HG02588 (cell line): Measurements from ENCODE around the gene TEKTIP1.
"Not testable (repeated sequence)": the region's sequence is repeated elsewhere in the genome, so short reads cannot be mapped to it uniquely, and the experiment has no call there.

ENCODE experiments used
- ATAC-seq: cut with Tn5 transposase; IDR thresholded peaks from one replicate; pipeline ENCODE4 v1.9.1; 2021; ENCODE audit warnings: mild to moderate bottlenecking, moderate library complexity; ENCODE audit not compliant: unreplicated experiment

Gene TEKTIP1

GRCh38 chr19:3581792-3582191, 42.8 kb downstream of the TEKTIP1 start:
- ATAC-seq = not testable (repeated sequence)

GRCh38 chr19:3584036-3584802, 45.2 kb downstream of the TEKTIP1 start:
- ATAC-seq = not testable (repeated sequence)

DNA sequence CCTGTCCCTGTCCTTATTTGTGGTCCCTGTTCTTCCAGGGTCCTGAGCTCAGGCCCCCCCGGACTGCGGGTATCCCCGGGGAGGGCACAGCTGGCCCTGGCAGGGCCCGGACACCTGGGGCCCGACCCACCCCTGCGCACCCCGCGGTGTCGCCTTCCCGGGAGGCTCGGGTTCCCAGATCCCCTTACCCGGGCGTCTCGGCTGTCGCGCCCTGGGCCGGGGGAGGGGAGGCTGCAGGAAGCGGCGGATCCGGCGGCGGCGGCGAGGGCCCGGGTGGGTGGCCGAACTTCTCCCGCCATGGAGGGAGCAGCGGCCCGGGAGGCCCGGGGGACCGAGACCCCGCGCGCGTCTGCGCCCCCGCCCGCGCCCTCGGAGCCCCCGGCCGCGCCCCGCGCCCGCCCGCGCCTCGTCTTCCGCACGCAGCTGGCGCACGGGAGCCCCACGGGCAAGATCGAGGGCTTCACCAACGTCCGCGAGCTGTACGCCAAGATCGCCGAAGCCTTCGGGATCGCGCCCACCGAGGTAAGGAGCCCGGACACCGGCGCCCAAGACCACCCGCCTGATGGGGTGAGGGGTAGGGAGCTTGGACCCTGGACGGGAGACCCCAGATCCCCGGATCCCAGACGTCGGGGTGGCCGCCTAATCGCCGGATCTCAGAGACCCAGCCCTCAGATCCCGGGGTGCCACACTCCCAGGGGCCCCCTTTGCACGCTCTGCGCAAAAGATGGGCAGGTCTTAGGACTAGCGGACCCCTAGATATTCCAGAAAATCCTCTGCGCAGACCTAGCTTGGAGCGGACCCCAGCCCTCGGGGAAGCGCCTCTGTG, 46.5 kb downstream of the TEKTIP1 start, which contains the start of gene GIPC3:
TSS of gene GIPC3 (plus strand) at position 178 of the 826 bp plus-strand sequence. CDS start at position 298, 120 bp downstream.
- ATAC-seq = no peak

- ATAC-seq = no peak
These were observed 47.2 kb downstream of the TEKTIP1 start for GRCh38 chr19:3586127-3586626.

- ATAC-seq = no peak
These were observed 47.9 kb downstream of the TEKTIP1 start for GRCh38 chr19:3586707-3587346.

GRCh38 chr19:3589439-3589838, 50.5 kb downstream of the TEKTIP1 start:
- ATAC-seq = no peak

DNA sequence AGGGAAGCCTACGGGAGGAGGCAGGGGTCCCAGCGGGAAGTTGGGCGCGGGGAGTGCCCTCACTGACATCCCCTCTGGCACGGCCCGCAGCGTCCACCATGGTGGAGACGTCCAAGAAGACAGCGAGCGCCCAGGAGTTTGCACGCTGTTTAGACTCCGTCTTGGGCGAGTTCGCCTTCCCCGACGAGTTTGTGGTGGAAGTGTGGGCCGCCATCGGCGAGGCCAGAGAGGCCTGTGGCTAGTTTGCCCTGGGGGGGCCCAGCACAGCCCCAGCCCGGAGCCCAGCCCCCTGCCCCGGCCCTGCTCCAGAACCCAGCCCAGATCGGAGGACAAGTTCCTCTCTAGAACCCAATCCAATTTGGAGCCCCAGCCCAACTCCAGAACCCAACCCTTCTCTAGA, 51.0 kb downstream of the TEKTIP1 start:
- no peak for ATAC-seq

DNA sequence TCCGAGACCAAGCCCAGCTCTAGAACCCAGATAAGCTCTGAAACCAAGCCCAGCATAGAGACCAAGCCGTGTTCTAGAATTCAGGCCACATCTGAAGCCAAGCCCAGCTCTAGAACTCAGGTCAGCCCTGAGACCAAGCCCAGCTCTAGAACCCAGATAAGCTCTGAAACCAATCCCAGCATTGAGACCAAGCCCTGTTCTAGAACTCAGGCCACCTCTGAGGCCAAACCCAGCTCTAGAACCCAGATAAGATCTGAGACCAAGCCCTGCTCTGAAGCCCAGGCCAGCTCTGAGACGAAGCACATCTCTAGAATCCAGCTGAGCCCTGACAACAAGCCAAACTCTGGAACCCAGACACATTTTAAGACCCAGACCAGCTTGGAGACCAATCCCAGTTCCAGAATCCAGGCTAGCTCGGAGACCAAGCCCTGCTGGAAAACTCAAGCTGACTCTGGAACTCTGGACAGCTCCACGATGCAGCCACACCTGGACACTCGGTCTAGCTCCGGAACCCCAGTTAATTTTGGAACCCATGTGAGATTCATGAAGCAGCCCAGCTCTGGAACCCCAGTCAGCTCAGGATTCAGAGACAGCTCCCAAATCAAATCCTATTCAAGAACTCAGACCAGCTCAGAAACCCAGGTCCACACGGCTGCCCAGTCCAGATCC, 52.2 kb downstream of the TEKTIP1 start:
- ATAC-seq = no peak

- ATAC-seq = no peak
These were observed 53.1 kb downstream of the TEKTIP1 start for GRCh38 chr19:3591876-3592613.

DNA sequence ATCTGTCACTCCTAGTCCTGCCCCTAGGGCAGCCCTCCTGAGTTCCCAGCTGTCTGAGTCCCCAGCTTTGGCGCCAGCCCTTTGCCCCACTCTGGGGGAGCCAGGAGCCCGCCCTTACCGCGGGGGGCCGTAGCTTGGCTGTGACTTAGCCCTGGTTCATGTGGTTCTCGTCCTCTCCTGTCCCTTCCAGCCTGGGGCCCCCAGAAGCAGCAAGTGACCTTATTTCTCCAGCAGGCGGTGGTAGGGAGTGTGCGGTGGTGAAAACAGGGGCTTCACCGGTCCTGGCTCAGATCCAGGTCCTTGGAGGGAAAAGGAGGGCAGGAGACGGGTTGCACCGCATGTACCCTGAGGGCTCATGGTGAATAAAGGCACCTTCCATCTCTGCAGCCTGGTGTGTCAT, 54.2 kb downstream of the TEKTIP1 start:
- no peak for ATAC-seq
